ENCODE results near the gene LEMD3.

- TF ChIP-seq POLR2A (IDR thresholded peaks at IDR 0.05) (no peak), CTCF (IDR thresholded peaks at IDR 0.05) (no peak)
Observed at GRCh38 chr12:65208964-65209654, 39.7 kb downstream of the LEMD3 start.

Measured in Peyer's patch (tissue), 4 donors.